SH-SY5Y (cell line): Measurements from ENCODE around the gene FRMD5.

Experiments
- GATA2 ChIP-seq: IDR thresholded peaks from 2 replicates; pipeline ENCODE4 v1.6.1; 2011; ENCODE audit warnings: mild to moderate bottlenecking, low read depth, low read length
- GATA3 ChIP-seq: IDR thresholded peaks from 2 replicates; pipeline ENCODE4 v1.6.1; 2011; ENCODE audit warnings: low read depth, mild to moderate bottlenecking, low read length, moderate library complexity

GRCh38 chr15:43975326-43975725 lies 219.7 kb downstream of the FRMD5 start:
- no peak for TF ChIP-seq GATA2
- TF ChIP-seq GATA3 = no peak
